LNCAP (cell line): ENCODE measurements around the gene ZIC3.

ENCODE experiments used
- TF ChIP-seq, protein P1 (sequence below): fragments of 450-650 bp; IDR thresholded peaks from 2 replicates; pipeline ENCODE4 v1.5.1; 2017; ENCODE audit warnings: mild to moderate bottlenecking

Gene ZIC3

DNA sequence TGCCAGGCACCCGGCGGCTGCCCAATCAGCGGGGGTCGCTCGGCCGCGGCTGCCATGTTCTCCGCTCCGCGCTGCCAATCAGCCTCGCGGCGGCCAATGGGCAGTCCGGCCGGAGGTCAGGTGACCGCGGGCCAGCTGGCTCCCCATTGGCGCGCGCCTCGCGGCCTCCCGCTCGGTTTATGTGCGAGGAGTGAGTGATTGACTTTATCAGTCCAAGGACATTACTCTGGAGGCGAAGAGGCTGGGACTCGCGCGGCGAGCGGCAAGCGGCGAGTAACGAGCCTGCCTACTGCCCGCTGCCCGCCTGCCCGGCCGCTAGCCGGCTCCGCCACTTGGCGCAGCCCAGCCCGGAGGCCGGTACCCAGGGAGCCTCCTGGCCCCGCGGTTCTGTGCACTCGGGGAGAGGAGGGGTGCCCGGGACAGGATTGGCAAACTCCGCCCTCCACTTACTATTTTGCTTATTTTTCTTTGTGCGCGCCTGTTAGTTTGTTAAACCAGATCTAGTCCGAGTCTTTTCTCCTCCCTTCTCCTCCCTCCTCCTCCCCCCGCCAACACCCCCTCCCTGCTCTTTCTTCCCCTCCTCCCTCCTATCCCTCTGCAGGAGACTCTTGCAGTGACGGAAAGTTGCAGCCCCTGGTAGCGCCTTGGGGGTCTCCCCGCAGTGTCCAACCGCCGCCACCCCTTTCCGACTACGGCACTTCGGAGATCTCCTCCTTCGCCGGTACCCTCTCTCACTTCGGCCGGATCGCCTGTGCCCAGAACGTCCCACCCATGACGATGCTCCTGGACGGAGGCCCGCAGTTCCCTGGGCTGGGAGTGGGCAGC lies at the start of gene ZIC3:
TSS of gene ZIC3 (plus strand) at position 207 of the 825 bp plus-strand sequence. CDS start at position 772, 565 bp downstream.
- TF ChIP-seq, protein P1, sequence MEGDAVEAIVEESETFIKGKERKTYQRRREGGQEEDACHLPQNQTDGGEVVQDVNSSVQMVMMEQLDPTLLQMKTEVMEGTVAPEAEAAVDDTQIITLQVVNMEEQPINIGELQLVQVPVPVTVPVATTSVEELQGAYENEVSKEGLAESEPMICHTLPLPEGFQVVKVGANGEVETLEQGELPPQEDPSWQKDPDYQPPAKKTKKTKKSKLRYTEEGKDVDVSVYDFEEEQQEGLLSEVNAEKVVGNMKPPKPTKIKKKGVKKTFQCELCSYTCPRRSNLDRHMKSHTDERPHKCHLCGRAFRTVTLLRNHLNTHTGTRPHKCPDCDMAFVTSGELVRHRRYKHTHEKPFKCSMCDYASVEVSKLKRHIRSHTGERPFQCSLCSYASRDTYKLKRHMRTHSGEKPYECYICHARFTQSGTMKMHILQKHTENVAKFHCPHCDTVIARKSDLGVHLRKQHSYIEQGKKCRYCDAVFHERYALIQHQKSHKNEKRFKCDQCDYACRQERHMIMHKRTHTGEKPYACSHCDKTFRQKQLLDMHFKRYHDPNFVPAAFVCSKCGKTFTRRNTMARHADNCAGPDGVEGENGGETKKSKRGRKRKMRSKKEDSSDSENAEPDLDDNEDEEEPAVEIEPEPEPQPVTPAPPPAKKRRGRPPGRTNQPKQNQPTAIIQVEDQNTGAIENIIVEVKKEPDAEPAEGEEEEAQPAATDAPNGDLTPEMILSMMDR: no peak

DNA sequence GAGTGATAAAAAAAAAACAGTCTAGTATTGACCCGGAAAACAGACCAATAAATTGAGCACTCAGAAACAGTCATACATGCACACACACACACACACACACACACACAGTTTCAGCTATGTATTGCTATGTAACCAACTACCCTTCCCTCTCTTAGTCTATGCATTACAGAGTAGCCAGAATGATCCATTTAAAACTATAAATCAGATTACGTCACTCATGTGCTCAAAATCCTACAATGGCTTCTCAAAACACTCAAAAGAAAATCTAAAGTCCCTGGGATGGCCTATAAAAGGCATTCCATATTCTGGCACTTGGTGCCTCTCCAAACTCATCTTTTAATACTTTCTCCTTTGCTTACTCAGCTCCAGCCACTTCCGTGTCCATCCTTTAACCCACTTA lies 46.5 kb upstream of the ZIC3 start:
- TF ChIP-seq, protein P1: no peak

DNA sequence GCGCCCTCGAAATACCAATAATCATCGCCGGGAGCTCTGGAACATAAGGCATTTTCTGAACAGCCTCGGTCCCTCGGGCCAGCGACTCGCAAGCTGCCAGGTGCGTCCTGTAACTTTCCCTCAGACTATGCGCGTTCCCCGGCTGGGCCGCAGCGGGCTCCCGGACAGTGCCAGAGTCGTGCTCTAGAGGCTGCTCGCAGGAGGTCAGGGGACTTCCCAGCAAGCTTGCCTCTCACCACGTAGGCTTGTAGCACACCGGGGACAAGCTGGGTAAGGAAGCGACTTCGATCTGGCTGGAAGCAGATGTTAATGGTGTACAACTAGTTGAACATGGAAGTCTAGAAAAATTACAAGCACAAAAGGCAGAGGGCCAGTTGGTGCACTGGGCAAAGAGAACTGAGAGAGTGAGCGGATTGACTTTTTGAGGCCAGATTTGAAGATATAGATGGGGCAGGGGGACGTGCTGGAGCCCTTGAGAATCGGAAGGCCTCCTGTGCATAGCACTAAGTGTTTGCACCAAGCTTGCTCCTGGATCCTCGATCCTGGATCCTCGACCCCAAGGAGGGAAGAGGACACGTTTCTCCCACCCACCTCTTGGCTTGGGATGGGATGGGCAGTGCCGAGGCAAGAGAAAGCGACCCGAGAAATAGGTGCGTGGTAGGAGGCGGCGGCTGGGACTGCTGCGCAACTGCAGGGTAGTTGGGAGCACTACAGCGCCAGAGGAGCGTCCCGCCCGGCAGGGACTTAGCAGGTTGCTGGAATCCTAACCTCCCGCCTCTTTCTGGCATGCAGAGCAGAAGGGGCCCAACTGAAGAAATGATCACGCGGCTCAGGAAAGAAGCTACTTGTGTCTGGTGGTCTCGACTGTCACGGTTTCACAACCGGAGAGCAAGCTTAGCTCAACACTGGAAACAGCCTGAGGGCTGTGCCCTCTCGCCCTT lies 19.9 kb upstream of the ZIC3 start:
- TF ChIP-seq, protein P1: no peak

DNA sequence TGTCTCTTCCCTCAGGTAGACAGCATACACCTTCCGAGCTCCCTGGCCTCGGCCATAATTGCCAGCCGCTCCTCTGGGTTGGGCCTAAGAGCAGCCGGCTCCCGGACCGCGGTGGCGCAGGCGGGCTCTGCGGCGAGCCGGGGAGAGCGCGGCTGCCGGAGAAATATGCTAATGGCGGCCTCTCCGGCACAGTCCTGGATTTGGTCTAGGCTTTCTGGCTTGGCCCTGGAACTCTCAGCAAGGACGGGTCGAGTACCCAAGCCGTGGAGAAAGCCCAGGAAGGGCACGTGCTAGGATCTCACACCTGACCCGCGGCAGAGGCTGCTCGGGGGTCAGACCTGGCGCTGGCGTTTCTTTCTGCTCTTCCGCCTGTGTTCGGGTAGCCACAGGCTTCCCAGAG lies 18.6 kb upstream of the ZIC3 start:
- TF ChIP-seq, protein P1: no peak

DNA sequence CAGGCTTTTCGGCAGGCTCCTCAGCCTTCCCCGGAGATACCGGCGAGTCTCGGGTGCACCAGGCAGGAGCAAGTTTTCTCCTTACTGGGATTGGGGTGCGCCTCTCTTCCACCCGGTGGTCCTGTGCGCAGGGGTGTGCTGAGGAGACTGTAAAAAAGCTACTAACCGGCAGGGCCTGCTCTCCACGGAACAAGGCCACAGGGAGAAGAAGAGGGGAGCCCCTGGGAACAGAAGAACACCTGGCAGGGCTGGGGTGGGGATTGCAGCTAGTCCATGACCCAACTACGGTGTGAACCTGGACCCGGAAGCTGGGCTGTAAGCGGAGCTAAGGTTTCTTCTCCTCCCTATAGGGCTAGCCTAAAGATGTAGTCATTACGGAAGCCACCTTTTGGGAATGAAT lies 17.7 kb upstream of the ZIC3 start:
- TF ChIP-seq, protein P1: no peak

DNA sequence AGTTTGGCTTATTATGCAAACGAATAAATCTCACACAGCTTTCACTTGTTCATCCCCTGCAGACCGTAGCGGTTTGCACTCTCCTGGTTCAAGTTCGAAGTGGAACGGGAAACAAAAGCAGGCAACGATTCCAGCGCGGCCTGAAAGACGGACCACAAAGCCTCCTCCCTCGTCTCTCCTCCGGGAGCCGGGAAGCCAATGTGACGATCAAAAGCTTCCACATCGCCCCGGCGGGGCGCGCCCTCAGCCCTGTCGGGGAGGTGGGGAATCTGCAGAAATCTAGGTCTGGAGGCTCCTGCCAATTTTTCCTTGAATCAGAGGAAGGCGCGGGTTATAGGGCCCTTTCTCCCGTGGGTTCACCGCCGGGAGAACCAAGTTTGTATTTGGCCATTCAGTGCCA lies 16.9 kb upstream of the ZIC3 start:
- TF ChIP-seq, protein P1: no peak

DNA sequence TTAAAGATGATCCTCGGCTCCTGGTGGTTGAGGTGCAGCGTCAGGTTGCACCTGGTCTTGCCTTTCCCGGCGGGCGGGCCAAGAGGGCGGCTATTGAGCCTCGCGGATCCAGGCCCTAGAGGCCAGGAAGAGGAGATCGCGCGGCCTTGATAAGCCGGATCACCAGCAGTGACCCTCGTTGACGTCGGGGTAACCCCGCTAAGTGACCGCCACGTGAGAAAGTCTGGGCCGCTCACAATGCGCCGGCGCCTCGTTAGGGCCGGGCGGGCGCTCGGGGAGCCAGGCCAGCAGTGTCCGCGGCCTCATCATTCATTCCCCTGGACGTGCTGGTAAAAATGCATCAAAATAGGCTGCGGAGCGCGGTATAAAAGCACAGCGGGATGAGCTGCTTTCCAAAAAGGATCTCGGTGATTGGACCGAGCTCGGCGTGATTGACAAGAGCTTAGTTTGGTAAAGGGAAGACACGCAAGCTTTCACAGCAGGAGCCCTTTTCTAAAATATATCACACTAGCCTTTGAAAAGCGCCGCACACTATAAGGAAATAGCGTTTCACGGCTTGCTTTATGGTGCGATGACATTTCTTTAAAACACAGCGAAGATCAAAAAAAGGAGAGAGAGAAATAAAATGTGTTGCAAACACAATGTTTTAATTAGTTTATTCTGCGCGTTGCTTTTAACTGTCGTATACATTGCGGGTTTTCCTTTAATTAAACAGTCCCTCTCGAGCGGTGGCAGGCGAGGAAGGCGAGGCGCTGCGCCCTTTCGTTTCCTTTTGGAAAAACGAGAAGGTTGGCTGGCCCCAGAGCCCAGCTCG lies 15.9 kb upstream of the ZIC3 start:
- TF ChIP-seq, protein P1: no peak
